Retinal pigment epithelial cell (primary cell): ENCODE results near the gene KCNK5.

Source experiments
- DNase-seq: peaks from one replicate; pipeline ENCODE4 v3.0.0-alpha.2; 2010; ENCODE audit warnings: low read depth
- H3K4me3 ChIP-seq: 2 replicates; pipeline ENCODE4 v1.5.1; 2011; ENCODE audit warnings: mild to moderate bottlenecking, low read length, control low read depth, moderate library complexity
- CTCF ChIP-seq: conservative IDR thresholded peaks from 2 replicates; pipeline ENCODE4 v1.5.1; 2011; ENCODE audit warnings: low read depth, low read length, control low read depth, inconsistent platforms

The KCNK5 gene

GRCh38 chr6:39188571-39188970 lies 40.7 kb downstream of the KCNK5 start:
- no peak overlapping the region for H3K4me3 ChIP-seq
- no peak for TF ChIP-seq CTCF
- no peak for DNase-seq

GRCh38 chr6:39188098-39188450 lies 41.2 kb downstream of the KCNK5 start:
- no peak for DNase-seq
- no peak overlapping the region for H3K4me3 ChIP-seq
- no peak for TF ChIP-seq CTCF

GRCh38 chr6:39184906-39185580 lies 44.2 kb downstream of the KCNK5 start:
- no peak for DNase-seq
- no peak overlapping the region for H3K4me3 ChIP-seq
- no peak for TF ChIP-seq CTCF

- no peak overlapping the region for H3K4me3 ChIP-seq
- no peak for DNase-seq
- no peak for TF ChIP-seq CTCF
Observed at GRCh38 chr6:39182604-39183003, 46.7 kb downstream of the KCNK5 start.

GRCh38 chr6:39181826-39182225 lies 47.4 kb downstream of the KCNK5 start:
- TF ChIP-seq CTCF = no peak
- no peak overlapping the region for H3K4me3 ChIP-seq
- no peak for DNase-seq

- H3K4me3 ChIP-seq = no peak overlapping the region
- no peak for TF ChIP-seq CTCF
- no peak for DNase-seq
Observed at GRCh38 chr6:39181333-39181732, 47.9 kb downstream of the KCNK5 start.

- no peak for DNase-seq
- H3K4me3 ChIP-seq = no peak overlapping the region
- no peak for TF ChIP-seq CTCF
Observed at GRCh38 chr6:39178804-39179203, 50.5 kb downstream of the KCNK5 start.
